Peyer's patch (tissue), 4 donors: ENCODE measurements around the gene RPL3.

Source experiments
- CTCF ChIP-seq, 6 experiments: fragments of 450-650 bp in 4 of 6; fragments of 200-600 bp in 2 of 6; sonication (generic) in 1 of 6; IDR thresholded peaks; one replicate each; pipeline ENCODE4 v1.5.1; 2017 to 2019; ENCODE audit warnings: antibody characterized with exemption in 6 of 6, mild to moderate bottlenecking in 3 of 6, moderate library complexity in 1 of 6
- POLR2A ChIP-seq, 2 donors: fragments of 450-650 bp; IDR thresholded peaks; one replicate each; pipeline ENCODE4 v1.5.1; 2017; ENCODE audit warnings: antibody characterized with exemption in 2 of 2, mild to moderate bottlenecking in 2 of 2, moderate library complexity in 2 of 2

GRCh38 chr22:39356464-39356863, 37.0 kb upstream of the RPL3 start:
- TF ChIP-seq CTCF (IDR thresholded peaks at IDR 0.05), result no peak
- TF ChIP-seq POLR2A (IDR thresholded peaks at IDR 0.05), result no peak
